GM10266 (cell line): ENCODE measurements around the gene CCDC136.

Experiments
- DNase-seq: peaks from one replicate; pipeline ENCODE4 v3.0.0; 2012; ENCODE audit errors: extremely low spot score
- TF ChIP-seq, protein P1 (sequence below): IDR thresholded peaks from 2 replicates; pipeline ENCODE4 v1.5.1; 2012; ENCODE audit warnings: mild to moderate bottlenecking, low read depth; ENCODE audit not compliant: control insufficient read depth, insufficient read depth; ENCODE audit errors: missing control alignments

CCDC136 gene

DNA sequence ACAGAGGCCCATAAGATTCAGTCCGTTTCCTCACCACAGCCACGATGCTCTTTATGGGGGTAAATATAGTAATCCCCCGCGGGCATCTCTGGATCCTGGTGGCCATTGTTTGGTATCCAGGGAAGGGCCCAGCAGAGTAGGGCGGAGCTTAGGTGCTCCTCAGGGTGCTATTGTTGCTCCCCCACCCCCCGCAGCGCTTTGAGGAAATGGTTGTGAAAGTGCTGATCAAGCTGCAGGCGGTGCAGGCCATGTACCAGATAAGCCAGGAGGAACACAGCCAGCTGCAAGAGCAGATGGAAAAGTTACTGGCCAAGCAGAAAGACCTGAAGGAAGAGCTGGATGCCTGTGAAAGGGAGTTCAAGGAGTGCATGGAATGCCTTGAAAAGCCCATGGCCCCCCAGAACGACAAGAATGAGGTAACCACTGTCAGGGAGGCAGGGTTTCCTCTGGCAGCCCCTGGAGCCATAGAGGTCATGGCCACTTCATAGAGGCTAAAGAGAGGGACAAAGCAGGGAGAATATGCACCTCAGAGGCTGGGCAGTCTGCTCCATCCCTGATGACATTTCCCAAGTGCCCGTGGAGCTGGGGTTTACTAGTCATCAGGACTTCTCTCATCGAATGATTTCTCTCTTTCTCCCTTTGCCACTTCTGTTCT, 20.9 kb downstream of the CCDC136 start:
- no peak for DNase-seq
- TF ChIP-seq, protein P1, sequence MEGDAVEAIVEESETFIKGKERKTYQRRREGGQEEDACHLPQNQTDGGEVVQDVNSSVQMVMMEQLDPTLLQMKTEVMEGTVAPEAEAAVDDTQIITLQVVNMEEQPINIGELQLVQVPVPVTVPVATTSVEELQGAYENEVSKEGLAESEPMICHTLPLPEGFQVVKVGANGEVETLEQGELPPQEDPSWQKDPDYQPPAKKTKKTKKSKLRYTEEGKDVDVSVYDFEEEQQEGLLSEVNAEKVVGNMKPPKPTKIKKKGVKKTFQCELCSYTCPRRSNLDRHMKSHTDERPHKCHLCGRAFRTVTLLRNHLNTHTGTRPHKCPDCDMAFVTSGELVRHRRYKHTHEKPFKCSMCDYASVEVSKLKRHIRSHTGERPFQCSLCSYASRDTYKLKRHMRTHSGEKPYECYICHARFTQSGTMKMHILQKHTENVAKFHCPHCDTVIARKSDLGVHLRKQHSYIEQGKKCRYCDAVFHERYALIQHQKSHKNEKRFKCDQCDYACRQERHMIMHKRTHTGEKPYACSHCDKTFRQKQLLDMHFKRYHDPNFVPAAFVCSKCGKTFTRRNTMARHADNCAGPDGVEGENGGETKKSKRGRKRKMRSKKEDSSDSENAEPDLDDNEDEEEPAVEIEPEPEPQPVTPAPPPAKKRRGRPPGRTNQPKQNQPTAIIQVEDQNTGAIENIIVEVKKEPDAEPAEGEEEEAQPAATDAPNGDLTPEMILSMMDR = no peak

DNA sequence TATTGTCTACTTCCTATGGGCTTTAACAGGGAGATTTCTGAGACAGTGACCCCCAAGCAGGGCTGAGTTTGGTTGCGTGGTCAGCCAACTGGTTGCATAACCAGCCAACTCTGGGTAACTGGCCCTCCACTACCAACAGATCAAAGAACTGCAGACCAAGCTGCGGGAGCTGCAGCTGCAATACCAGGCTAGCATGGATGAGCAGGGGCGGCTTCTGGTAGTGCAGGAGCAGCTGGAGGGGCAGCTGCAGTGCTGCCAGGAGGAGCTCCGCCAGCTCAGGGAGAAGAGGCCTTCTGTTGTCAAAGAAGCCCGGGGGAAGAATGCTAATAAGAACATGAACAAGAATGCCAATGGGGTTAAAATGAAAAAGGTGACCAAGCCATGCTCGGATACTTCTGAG, 22.7 kb downstream of the CCDC136 start:
- TF ChIP-seq, protein P1 = no peak
- DNase-seq = no peak

GRCh38 chr7:128815289-128815942, 23.6 kb downstream of the CCDC136 start:
- TF ChIP-seq, protein P1 = no peak
- DNase-seq = no peak

DNA sequence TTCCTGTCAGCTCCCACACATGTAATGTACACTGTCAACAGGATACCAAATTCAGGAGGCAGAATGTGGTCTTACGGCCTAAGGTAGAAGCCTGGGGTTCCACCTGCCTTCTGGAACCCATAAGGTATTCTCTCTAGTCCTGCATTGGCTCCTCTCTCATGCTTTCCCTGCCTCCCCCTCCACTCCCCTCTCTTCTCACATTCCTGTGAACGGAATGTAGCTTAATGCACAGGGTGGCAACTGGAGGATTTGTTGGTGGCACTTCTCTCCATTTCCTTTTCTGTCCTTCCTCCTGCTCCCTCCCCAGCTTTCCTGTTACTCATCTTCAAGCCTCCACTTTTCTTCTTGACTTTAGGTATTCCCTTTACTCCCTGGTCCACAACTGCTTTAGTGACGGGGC, 26.9 kb downstream of the CCDC136 start:
- TF ChIP-seq, protein P1 = no peak
- DNase-seq = no peak

DNA sequence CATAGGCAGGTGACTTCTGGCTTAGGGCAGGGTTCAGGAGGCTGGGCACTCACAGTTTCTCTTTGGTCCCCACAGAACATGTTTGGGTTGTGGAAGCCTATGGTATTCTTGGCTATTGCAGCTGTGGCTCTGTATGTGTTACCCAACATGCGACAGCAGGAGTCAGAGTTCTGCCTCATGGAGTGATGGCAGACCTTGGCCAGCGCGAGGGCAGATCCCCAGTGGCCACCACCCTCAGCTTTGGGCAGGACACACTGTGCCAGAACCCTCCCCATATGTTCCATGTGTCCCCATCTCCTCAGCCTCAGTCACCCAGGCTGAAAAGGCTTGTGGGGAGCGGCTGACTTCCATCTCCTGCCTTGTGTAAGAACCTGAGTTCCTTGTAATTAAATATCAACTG, 30.0 kb downstream of the CCDC136 start:
- DNase-seq = no peak
- TF ChIP-seq, protein P1 = no peak

DNA sequence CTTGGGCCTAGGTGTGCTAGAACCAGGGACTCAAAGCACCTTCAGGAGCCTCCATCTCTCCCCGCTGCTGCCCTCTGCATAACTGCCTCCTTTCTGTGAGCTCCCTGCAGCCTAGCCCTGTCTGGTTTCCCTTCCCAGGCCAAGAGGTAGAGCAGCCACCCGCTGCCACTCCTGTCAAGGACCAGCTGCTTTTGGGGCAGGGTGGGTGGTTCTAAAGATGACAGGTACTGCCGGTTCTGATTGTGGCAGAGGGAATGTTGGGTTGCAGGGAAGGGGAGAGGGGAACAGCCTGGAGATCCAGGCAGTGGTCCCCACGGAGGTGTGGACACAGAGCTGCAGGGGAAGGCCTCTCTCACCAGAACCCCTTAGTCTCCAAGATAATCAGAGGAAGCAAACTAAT, 34.7 kb downstream of the CCDC136 start:
- TF ChIP-seq, protein P1 = no peak
- DNase-seq = no peak

DNA sequence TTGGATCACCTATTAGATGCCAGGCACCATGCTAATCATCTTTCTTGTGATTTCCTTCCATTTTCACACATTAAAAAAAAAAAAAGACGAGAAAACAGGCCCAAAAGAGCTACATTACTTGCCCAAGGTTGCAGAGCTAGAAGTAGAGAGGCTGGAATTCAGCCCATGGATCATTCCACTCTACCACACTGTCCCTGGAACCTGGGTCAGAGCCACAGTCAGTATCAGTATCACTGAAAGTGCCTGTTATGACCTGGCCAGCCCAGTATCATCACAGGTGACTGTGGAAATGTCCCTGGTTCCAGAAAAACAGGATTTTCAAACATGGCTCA, 35.1 kb downstream of the CCDC136 start:
- TF ChIP-seq, protein P1 = no peak
- DNase-seq = no peak
